ENCODE results near the gene VPS54.

- TF ChIP-seq CTCF (IDR thresholded peaks at IDR 0.05): no peak
- no peak for TF ChIP-seq POLR2AphosphoS5 (IDR thresholded peaks at IDR 0.05; ENCODE audit: low read depth, low read length)
- TF ChIP-seq, protein P1, sequence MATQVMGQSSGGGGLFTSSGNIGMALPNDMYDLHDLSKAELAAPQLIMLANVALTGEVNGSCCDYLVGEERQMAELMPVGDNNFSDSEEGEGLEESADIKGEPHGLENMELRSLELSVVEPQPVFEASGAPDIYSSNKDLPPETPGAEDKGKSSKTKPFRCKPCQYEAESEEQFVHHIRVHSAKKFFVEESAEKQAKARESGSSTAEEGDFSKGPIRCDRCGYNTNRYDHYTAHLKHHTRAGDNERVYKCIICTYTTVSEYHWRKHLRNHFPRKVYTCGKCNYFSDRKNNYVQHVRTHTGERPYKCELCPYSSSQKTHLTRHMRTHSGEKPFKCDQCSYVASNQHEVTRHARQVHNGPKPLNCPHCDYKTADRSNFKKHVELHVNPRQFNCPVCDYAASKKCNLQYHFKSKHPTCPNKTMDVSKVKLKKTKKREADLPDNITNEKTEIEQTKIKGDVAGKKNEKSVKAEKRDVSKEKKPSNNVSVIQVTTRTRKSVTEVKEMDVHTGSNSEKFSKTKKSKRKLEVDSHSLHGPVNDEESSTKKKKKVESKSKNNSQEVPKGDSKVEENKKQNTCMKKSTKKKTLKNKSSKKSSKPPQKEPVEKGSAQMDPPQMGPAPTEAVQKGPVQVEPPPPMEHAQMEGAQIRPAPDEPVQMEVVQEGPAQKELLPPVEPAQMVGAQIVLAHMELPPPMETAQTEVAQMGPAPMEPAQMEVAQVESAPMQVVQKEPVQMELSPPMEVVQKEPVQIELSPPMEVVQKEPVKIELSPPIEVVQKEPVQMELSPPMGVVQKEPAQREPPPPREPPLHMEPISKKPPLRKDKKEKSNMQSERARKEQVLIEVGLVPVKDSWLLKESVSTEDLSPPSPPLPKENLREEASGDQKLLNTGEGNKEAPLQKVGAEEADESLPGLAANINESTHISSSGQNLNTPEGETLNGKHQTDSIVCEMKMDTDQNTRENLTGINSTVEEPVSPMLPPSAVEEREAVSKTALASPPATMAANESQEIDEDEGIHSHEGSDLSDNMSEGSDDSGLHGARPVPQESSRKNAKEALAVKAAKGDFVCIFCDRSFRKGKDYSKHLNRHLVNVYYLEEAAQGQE (IDR thresholded peaks at IDR 0.05; ENCODE audit: insufficient read depth in 1 of 2, low read depth in 2 of 2, low read length in 1 of 2): no peak
Observed at GRCh38 chr2:63894167-63894566, 125.1 kb downstream of the VPS54 start.
